Thymus (tissue), 11 donors: ENCODE data around the gene TMEM151A. TPM values are rescaled to one million over a fixed set of nuclear protein-coding genes. Genes with fewer than 3 reads are reported as not detected.

Experiments used
- DNase-seq, 9 donors: peaks; one replicate each; pipeline ENCODE4 v3.0.0-alpha.2; 2013; ENCODE audit warnings: low spot score in 9 of 9, low read depth in 6 of 9, missing footprints in 1 of 9
- H3K27ac ChIP-seq, 2 donors: one replicate each; pipeline ENCODE4 v1.5.1; 2013; ENCODE audit warnings: control low read depth in 1 of 2, low read depth in 1 of 2, low read length in 1 of 2, mild to moderate bottlenecking in 1 of 2, moderate library complexity in 1 of 2
- H3K27me3 ChIP-seq, 2 donors: one replicate each; pipeline ENCODE4 v1.5.1; 2013; ENCODE audit warnings: low read length in 1 of 2; ENCODE audit not compliant: control insufficient read depth in 2 of 2, insufficient read depth in 1 of 2
- H3K36me3 ChIP-seq, 2 donors: one replicate each; pipeline ENCODE4 v1.5.1; 2013; ENCODE audit warnings: low read length in 1 of 2, mild to moderate bottlenecking in 1 of 2, moderate library complexity in 1 of 2; ENCODE audit not compliant: control insufficient read depth in 2 of 2, insufficient read depth in 2 of 2
- H3K4me1 ChIP-seq, 2 donors: one replicate each; pipeline ENCODE4 v1.5.1; 2013; ENCODE audit warnings: low read length in 2 of 2; ENCODE audit not compliant: control insufficient read depth in 2 of 2, insufficient read depth in 2 of 2
- H3K4me3 ChIP-seq, 2 donors: one replicate each; pipeline ENCODE4 v1.5.1; 2013; ENCODE audit warnings: low read length in 2 of 2, control low read depth in 1 of 2, mild to moderate bottlenecking in 1 of 2
- H3K9me3 ChIP-seq, 2 donors: one replicate each; pipeline ENCODE4 v1.5.1; 2013; ENCODE audit warnings: low read length in 1 of 2, mild to moderate bottlenecking in 1 of 2; ENCODE audit not compliant: control insufficient read depth in 2 of 2, insufficient read depth in 1 of 2
- WGBS: extraction: QIAGEN DNeasy Blood & Tissue Kit; methylation state at CpG from one replicate; pipeline ENCODE4 v1.1.7; 2013; 5-methylcytosine and 5-hydroxymethylcytosine counted together
- polyA plus RNA-seq: library from polyadenylated mRNA; stranded (reverse); fragments of 200-250 nt; gene quantifications from one replicate; pipeline ENCODE4 v1.2.3, GENCODE V29; 2013
- total RNA-seq: library from RNA; stranded (reverse); fragments of 120-200 nt; gene quantifications from one replicate; pipeline ENCODE4 v1.2.4, GENCODE V29; 2013
- donor health status: healthy.

Gene TMEM151A
- total and polyA plus RNA-seq, 2 donors = 0.02 TPM; not detected in 1

DNA sequence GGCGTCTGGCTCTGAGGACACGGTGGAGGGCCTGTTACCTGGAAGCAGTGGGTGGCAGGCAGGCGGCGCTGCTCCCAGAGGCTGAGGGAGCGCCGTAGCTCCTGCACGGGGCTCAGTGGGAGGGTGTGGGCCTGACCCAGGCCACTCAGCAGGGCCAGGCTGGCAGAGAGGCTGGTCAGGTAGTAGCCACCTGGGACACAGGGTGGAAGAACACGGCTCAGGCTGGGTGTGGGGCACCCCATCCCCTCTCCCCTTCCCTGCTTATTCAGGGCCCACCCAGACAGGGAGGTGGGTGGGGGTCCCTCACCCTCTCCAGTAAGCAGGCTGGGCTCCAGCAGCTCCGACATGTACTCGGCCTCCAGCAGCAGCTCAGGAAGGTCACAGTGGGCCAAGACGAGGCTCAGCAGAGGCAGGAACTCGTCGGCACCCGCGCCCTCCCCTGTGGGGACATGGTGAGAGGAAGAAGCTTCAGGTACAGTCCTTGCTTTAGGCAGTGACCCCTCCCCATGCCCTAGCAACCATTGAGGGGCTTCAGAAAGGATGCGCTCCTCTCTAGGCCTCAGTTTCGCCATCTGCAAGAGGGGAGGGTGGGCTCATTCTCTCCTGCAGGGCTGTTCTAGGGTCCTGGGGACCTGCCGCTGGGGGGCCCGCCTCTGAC lies 41.7 kb downstream of the TMEM151A start:
- no peak for DNase-seq
- H3K4me3 ChIP-seq = no peak overlapping the region
- H3K27me3 ChIP-seq = peaks cover 5 to 40% of the 10 kb centered on the region in 2 donors
- no peak overlapping the region for H3K27ac ChIP-seq
- peaks cover 14 to 18% of the 10 kb centered on the region in 2 donors for H3K36me3 ChIP-seq
- peaks cover 0 to 4% of the 10 kb centered on the region in 2 donors for H3K9me3 ChIP-seq
- 96% methylated on average over 19 of the region's 19 CpGs for WGBS
- H3K4me1 ChIP-seq = peaks cover 16 to 26% of the 10 kb centered on the region in 2 donors

DNA sequence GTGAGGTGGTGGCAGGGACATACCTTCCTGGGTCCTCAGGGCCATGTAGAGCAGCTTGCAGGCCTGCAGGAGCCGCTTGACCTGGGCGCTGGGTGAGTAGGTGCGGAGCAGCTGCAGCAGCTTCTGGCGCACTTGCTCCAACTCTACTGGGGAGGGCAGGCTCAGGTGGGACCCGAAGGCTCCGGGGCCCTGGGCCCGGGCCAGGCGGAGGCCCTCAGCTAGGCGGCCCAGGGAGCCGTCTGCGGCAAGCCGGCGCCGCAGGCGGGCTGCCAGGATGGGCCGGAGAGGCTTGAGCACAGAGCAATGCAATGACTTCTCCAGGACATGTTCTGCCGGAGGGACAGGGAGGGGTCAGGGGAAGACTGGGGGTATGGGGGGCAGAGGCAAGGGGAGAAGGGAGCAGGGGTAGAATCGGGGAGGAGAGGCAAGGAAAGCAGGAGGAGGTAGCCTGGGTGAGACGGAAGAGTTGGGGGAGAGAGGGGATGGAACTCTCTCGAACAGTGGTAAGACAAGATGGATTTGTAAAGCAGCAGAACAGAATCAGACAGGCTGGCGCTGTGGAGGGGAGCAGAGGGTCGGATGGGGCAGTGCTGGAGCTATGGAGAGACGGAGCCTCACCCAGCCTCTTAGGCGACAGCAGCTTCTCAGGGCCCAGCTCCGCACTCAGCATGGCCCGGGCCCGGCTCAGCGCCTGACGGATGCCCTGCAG lies 42.4 kb downstream of the TMEM151A start:
- Histone ChIP-seq H3K4me3 (no peak overlapping the region), H3K27me3 (peaks cover 5 to 40% of the 10 kb centered on the region in 2 donors), H3K27ac (no peak overlapping the region), H3K9me3 (peaks cover 0 to 4% of the 10 kb centered on the region in 2 donors), H3K36me3 (peaks cover 21 to 25% of the 10 kb centered on the region in 2 donors), H3K4me1 (peaks cover 11 to 19% of the 10 kb centered on the region in 2 donors)
- 95% methylated on average over 29 of the region's 29 CpGs for WGBS
- DNase-seq = no peak

DNA sequence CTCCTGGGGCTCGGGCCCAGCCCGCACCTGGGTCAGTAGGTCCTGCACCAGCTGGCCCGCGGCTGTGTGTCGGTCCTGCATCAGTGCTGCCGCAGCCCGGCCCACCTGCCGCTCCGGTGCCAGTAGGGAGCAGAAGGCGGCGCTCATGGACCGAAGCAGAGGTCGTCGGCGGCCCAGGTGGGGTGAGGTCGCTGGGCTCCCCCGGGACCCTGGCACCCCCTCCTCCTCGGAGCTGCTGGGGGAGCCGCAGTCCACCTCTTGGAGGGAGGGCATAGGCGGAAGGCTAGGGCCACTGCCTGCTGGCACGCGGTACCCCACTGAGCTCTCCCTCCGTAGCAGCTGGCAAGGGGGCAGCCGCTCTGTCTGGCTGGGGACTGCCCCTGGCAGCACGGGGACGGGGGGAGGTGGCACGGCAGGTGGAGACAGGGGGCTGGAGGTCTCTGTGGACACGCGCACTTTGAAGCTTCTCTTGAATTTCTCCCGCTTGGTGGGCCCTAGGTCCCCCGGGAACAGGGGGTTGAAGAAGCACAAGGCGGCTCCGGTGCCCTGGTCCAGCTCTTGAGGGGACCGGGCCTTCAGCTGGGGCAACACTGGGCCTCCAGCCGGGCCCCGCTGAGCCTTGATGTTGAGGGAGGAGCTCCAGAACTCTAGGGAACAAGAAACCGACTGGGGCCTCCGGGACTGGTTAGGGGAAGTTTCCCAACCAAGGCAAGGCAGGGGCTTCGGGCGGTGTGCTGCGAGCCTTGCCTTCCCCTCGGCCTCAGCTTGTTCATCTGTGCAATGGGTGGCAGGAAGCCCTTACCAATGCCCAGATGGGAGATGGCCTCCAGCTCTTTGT lies 43.1 kb downstream of the TMEM151A start:
- Histone ChIP-seq H3K36me3 (peaks cover 28 to 32% of the 10 kb centered on the region in 2 donors), H3K4me3 (no peak overlapping the region), H3K9me3 (peaks cover 0 to 4% of the 10 kb centered on the region in 2 donors), H3K27me3 (peaks cover 5 to 40% of the 10 kb centered on the region in 2 donors), H3K27ac (no peak overlapping the region), H3K4me1 (peaks cover 11 to 17% of the 10 kb centered on the region in 2 donors)
- no peak for DNase-seq
- 89% methylated on average over 42 of the region's 42 CpGs for WGBS

GRCh38 chr11:66335531-66336233 lies 44.0 kb downstream of the TMEM151A start:
- Histone ChIP-seq H3K4me1 (peaks cover 11 to 17% of the 10 kb centered on the region in 2 donors), H3K27ac (no peak overlapping the region), H3K9me3 (peaks cover 0 to 4% of the 10 kb centered on the region in 2 donors), H3K4me3 (peak overlapping the region; percentile 9 to 28), H3K36me3 (peaks cover 36 to 41% of the 10 kb centered on the region in 2 donors), H3K27me3 (peaks cover 5 to 40% of the 10 kb centered on the region in 2 donors)
- WGBS = 22% methylated on average over 35 of the region's 35 CpGs
- DNase-seq = no peak

DNA sequence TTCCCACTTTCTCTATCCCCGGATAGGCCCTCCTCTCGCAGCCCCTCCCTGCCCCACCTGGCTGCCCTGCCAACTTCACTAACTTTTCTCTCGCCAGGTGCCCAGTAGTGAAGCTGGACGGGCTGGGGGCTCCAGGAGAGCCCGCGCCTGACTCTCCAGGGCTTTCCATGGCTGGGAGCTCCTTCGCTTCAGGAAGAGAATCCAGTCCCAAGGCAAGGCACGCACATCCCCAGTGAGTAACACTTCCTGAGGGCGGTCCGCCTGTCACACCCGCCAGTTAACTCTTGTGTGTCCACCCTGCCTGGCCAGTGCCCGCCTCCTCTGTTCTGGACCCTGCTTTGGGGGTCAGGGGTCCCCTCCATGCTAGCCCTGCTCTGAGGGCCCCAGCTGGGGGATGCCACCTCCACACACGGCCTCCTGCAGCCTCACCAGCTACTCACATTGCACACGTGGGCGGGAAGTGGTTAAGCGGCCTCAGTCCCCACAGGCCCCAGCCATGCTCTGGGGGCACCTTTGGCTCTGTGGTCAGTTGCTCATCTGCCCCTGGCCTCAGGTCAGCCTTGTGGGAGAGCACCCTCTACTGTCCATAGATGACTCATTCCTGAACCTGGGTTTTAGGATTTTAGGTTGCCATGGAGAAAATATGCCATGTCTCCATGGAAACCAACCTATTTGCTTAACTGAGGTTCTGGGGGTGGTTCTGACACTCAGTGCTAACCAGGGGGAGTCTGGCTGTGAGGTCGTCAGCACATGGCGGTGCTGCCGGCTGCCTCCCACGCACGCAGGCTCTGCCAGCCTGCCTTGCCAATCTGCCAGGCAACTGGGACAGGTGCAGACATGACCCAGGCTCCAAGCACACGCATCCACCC lies 44.8 kb downstream of the TMEM151A start, which contains the start of gene RIN1:
TSS of gene RIN1 (minus strand) at position 201 of the 869 bp plus-strand sequence. CDS start at position 169, 32 bp downstream.
- peaks cover 11 to 17% of the 10 kb centered on the region in 2 donors for H3K4me1 ChIP-seq
- 33% methylated on average over 22 of the region's 22 CpGs for WGBS
- peaks cover 5 to 40% of the 10 kb centered on the region in 2 donors for H3K27me3 ChIP-seq
- H3K27ac ChIP-seq = peak within 1 kb of the TSS in 1 of 2 donors; percentile 47
- H3K4me3 ChIP-seq = peak within 1 kb of the TSS; percentile 9 to 28
- DNase-seq = peak in 1 of 9 donors; percentile 38
- H3K9me3 ChIP-seq = peaks cover 0 to 4% of the 10 kb centered on the region in 2 donors
- H3K36me3 ChIP-seq = peaks cover 44 to 49% of the 10 kb centered on the region in 2 donors

- Histone ChIP-seq H3K4me1 (peaks cover 11 to 17% of the 10 kb centered on the region in 2 donors), H3K4me3 (no peak overlapping the region), H3K36me3 (peaks cover 52 to 57% of the 10 kb centered on the region in 2 donors), H3K27ac (peak overlapping the region in 1 of 2 donors; percentile 36), H3K9me3 (peaks cover 0 to 4% of the 10 kb centered on the region in 2 donors), H3K27me3 (peaks cover 5 to 37% of the 10 kb centered on the region in 2 donors)
- WGBS = 84% methylated on average over 18 of the region's 18 CpGs
- no peak for DNase-seq
These were observed 45.6 kb downstream of the TMEM151A start for GRCh38 chr11:66337103-66337899.

GRCh38 chr11:66338276-66339161 lies 46.8 kb downstream of the TMEM151A start:
- H3K36me3 ChIP-seq = peaks cover 58 to 60% of the 10 kb centered on the region in 2 donors
- peaks cover 13 to 17% of the 10 kb centered on the region in 2 donors for H3K4me1 ChIP-seq
- WGBS = 95% methylated on average over 17 of the region's 17 CpGs
- H3K27me3 ChIP-seq = peaks cover 5 to 33% of the 10 kb centered on the region in 2 donors
- no peak overlapping the region for H3K27ac ChIP-seq
- no peak for DNase-seq
- H3K9me3 ChIP-seq = peaks cover 0 to 4% of the 10 kb centered on the region in 2 donors
- H3K4me3 ChIP-seq = no peak overlapping the region
